Pancreas (tissue), 10 donors: ENCODE measurements around the gene COX7A2L. TPM values are rescaled to one million over a fixed set of nuclear protein-coding genes. Genes with fewer than 3 reads are reported as not detected.

Experiments used
- ATAC-seq, 4 donors: fragments of 200-7000 bp; cut with Tn5 transposase; one replicate each; pipeline versions ENCODE4 v1.8.0 to v1.9.1; 2020; ENCODE audit warnings: mild to moderate bottlenecking in 4 of 4, moderate library complexity in 4 of 4
- DNase-seq, 6 donors: peaks; one replicate each; pipeline ENCODE4 v3.0.0-alpha.2; 2020
- FAIRE-seq: peaks from 2 replicates; lab custom pipeline; 2012; peaks lifted over from hg19 to GRCh38; lab: Jason Lieb, UNC
- H3K27ac ChIP-seq, 4 donors: fragments of 200-600 bp; sonication (generic); 1 replicate in 3 of 4; 2 replicates in 1 of 4; pipeline versions ENCODE4 v1.5.0 to v1.8.0; 2020
- H3K27me3 ChIP-seq, 4 donors: fragments of 200-600 bp; one replicate each; pipeline ENCODE4 v1.8.0; 2021
- H3K36me3 ChIP-seq, 3 donors: fragments of 200-600 bp; sonication (generic) in 1 of 3; one replicate each; pipeline versions ENCODE4 v1.5.0 to v1.8.0; 2020 to 2021
- H3K4me1 ChIP-seq, 3 donors: fragments of 200-600 bp; one replicate each; pipeline ENCODE4 v1.8.0; 2021
- H3K4me3 ChIP-seq, 4 donors: fragments of 200-600 bp; sonication (generic) in 2 of 4; one replicate each; pipeline versions ENCODE4 v1.5.0 to v1.8.0; 2020 to 2021
- H3K9me3 ChIP-seq, 4 donors: fragments of 200-600 bp; one replicate each; pipeline ENCODE4 v1.8.0; 2021
- CTCF ChIP-seq, 4 donors: fragments of 200-600 bp; sonication (generic) in 3 of 4; IDR thresholded peaks; one replicate each; pipeline versions ENCODE4 v1.5.0 to v1.8.0; 2021; ENCODE audit warnings: antibody characterized with exemption in 4 of 4
- WGBS, 2 donors: extraction: QIAGEN DNeasy Blood & Tissue Kit; methylation state at CpG; one replicate each; pipeline ENCODE4 v1.1.7; 2013; 5-methylcytosine and 5-hydroxymethylcytosine counted together
- intact Hi-C, 3 donors: fragments of 100-400 bp; cut with DNase I; formaldehyde crosslinking; loops; one replicate each; pipeline versions ENCODE4 v1.11.1 to v1.14.2; 2022
- polyA plus RNA-seq, 2 donors: library from polyadenylated mRNA; stranded (reverse); fragments of 200-250 nt; gene quantifications; one replicate each; pipeline ENCODE4 v1.2.3, GENCODE V29; 2013
- total RNA-seq, 6 donors: library from RNA; stranded (reverse); fragmentation: NEBNext Ultra II Directional in 4 of 6; extraction: Animal tissue kit (Norgen Biotek cat#: 25700) in 4 of 6; gene quantifications; one replicate each; pipeline versions ENCODE4 v1.2.1 to v1.2.4, GENCODE V29; 2021 to 2023
- donor health status: healthy with polysubstance abuse.
- donor health status: DM: no; HTN: no; CAD: no; lungs with moderate emphysema.
- donor health status: DM: no; HTN: no; CAD: no.
- donor health status: control.
- donor health status: control.
- donor health status: Bipolar disorder and iron deficiency.
- donor health status: DM: yes; HTN: yes; CAD: no.
- donor health status: DM: no; HTN: no; CAD: no.
- donor health status: DM: no; HTN: no; CAD: no.
- donor health status: DM: yes; HTN: yes; CAD: no.

COX7A2L gene
- total and polyA plus RNA-seq, 8 donors, result 34.8 to 91.5 (median 49.7) TPM

GRCh38 chr2:42303252-42303651 is 57.8 kb downstream of the COX7A2L start:
- FAIRE-seq (no peak), DNase-seq (no peak), ATAC-seq (no peak)
- no peak for TF ChIP-seq CTCF (IDR thresholded peaks at IDR 0.05)
- H3K27me3 ChIP-seq, result no peaks in the 10 kb centered on the region
- intact Hi-C loops, result no loop called here
- no peak overlapping the region for H3K4me3 ChIP-seq
- H3K36me3 ChIP-seq, result peaks cover 0 to 18% (median 5%) of the 10 kb centered on the region in 3 donors
- H3K27ac ChIP-seq, result no peak overlapping the region
- 73 to 74% methylated on average over 3 of the region's 3 CpGs for WGBS, 2 donors
- no peaks in the 10 kb centered on the region for H3K9me3 ChIP-seq
- H3K4me1 ChIP-seq, result no peaks in the 10 kb centered on the region

GRCh38 chr2:42300527-42300926 is 60.5 kb downstream of the COX7A2L start:
- intact Hi-C loops, result no loop called here
- 43% methylated on average over 2 of the region's 2 CpGs for WGBS, 2 donors
- FAIRE-seq (no peak), DNase-seq (no peak), ATAC-seq (no peak)
- Histone ChIP-seq H3K27ac (no peak overlapping the region), H3K4me3 (no peak overlapping the region), H3K36me3 (peaks cover 0 to 27% (median 10%) of the 10 kb centered on the region in 3 donors), H3K4me1 (no peaks in the 10 kb centered on the region), H3K9me3 (no peaks in the 10 kb centered on the region), H3K27me3 (no peaks in the 10 kb centered on the region)
- no peak for TF ChIP-seq CTCF (IDR thresholded peaks at IDR 0.05)

Other genes with a start within 250 kb of the COX7A2L start
- gene EML4, start 191.9 kb downstream of the COX7A2L start, total RNA-seq, result 10 to 100 TPM; 29.9 to 44.0 (median 36.0) TPM
- 10 to 100 TPM; 12.5 to 21.3 TPM for gene EML4, start 191.9 kb downstream of the COX7A2L start, polyA plus RNA-seq
- gene KCNG3, start 132.8 kb upstream of the COX7A2L start, total RNA-seq, result under 1 TPM; 0.23 to 0.83 (median 0.74) TPM
- gene KCNG3, start 132.8 kb upstream of the COX7A2L start, polyA plus RNA-seq, result under 1 TPM; 0.42 to 0.77 TPM
- 10 to 100 TPM; 17.2 to 28.1 (median 22.9) TPM for gene MTA3, start 207.4 kb upstream of the COX7A2L start, total RNA-seq
- 10 to 100 TPM; 16.8 to 20.9 TPM for gene MTA3, start 207.4 kb upstream of the COX7A2L start, polyA plus RNA-seq